WI38 (cell line): ENCODE data around the gene SEH1L.

Experiments
- H3K4me3 ChIP-seq: 2 replicates; pipeline ENCODE4 v1.5.1; 2011; ENCODE audit warnings: low read depth, mild to moderate bottlenecking, control low read depth, low read length
- CTCF ChIP-seq: IDR thresholded peaks from 2 replicates; pipeline ENCODE4 v1.5.1; 2012; ENCODE audit warnings: low read depth, mild to moderate bottlenecking, control low read depth, low read length

The SEH1L gene

GRCh38 chr18:13022644-13023043 is 74.8 kb downstream of the SEH1L start:
- no peak for TF ChIP-seq CTCF
- no peak overlapping the region for H3K4me3 ChIP-seq

GRCh38 chr18:13025233-13025632 is 77.4 kb downstream of the SEH1L start:
- no peak overlapping the region for H3K4me3 ChIP-seq
- TF ChIP-seq CTCF = no peak

GRCh38 chr18:13026583-13027270 is 78.9 kb downstream of the SEH1L start:
- H3K4me3 ChIP-seq = no peak overlapping the region
- no peak for TF ChIP-seq CTCF

GRCh38 chr18:13028869-13029268 is 81.1 kb downstream of the SEH1L start:
- no peak overlapping the region for H3K4me3 ChIP-seq
- no peak for TF ChIP-seq CTCF

- TF ChIP-seq CTCF = no peak
- no peak overlapping the region for H3K4me3 ChIP-seq
Observed at GRCh38 chr18:13032173-13032572, 84.4 kb downstream of the SEH1L start.

- no peak for TF ChIP-seq CTCF
- no peak overlapping the region for H3K4me3 ChIP-seq
Observed at GRCh38 chr18:13035249-13035914, 87.6 kb downstream of the SEH1L start.

- no peak for TF ChIP-seq CTCF
- H3K4me3 ChIP-seq = no peak overlapping the region
Observed at GRCh38 chr18:13036622-13037320, 89.0 kb downstream of the SEH1L start.
